HL-60/S4 treated with retinoic acid at 250 ng/mL for 4 days and 3 days (cell line): ENCODE results near the gene ZNF699.
"Not testable (repeated sequence)": the region's sequence is repeated elsewhere in the genome, so short reads cannot be mapped to it uniquely, and the experiment has no call there.

ENCODE experiments used
- in situ Hi-C: fragments of 300-500 bp; cut with MboI; formaldehyde crosslinking; loops from 2 replicates; pipeline ENCODE4 v1.7.0; 2022; ENCODE audit warnings: low sequenced_read_pairs

Gene ZNF699

GRCh38 chr19:9289231-9289884 lies 20.3 kb downstream of the ZNF699 start:
- in situ Hi-C loops: no loop called here

GRCh38 chr19:9283485-9283884 lies 26.2 kb downstream of the ZNF699 start:
- in situ Hi-C loops: not testable (repeated sequence)

- in situ Hi-C loops: no loop called here
Observed at GRCh38 chr19:9251236-9251635, 58.4 kb downstream of the ZNF699 start.

DNA sequence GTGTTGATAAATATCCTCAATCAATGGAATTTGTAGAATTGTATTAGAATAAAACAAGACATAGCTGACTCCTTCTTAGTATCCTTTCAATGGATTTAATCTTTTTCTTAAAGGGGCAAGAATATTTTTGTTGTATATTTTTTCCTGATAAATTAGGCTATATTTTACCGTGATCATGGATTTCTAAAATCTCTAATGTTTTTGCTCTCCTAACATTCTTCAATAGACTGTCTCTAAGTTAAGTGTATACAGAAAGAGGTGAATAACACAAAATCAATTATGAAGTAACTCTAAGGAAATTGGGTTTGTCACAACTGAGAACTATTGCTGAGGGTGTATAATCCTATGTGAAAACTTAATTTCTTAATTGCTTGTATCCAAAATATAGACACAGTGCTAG lies 59.0 kb downstream of the ZNF699 start, which contains the start of gene OR7E24:
Gene OR7E24 (plus strand): TSS at position 301 of the 400 bp plus-strand sequence. CDS start 114 bp downstream, outside the sequence.
- in situ Hi-C loops: no loop called here
